Cerebellar cortex (tissue), 1 donor: ENCODE data around the gene SLC39A12.
"Not testable (repeated sequence)": the region's sequence is repeated elsewhere in the genome, so short reads cannot be mapped to it uniquely, and the experiment has no call there.

Experiments
- DNase-seq: peaks from one replicate; pipeline ENCODE4 v3.0.0-alpha.2; 2015; ENCODE audit warnings: low spot score

Gene SLC39A12

DNA sequence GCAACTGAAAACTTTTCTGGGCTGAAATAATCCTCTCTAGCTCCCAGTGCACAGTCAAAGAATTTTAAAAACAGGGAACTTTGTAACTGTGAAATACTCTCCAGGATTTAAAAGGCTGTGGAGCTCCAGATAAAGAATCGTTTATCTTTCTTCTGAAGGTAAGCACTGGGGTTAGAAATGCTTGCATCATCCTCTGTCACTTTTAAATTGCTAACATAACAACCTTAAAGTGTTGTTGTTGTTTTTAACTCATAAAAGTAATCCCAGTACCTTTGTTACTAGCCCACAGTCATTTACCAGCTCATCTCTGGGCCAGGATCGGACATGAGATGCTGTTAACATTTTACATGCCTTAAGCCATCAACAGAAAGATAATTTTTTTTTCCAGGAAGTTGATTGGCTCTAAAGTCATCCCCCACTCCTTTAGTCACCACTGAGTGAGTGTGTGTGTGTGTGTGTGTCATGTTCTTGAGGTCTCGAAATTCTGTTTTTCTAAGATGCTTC, at the start of gene SLC39A12:
SLC39A12 (plus strand) TSS at position 51 of the 504 bp plus-strand sequence. CDS start 1,359 bp downstream, outside the sequence.
- DNase-seq, result no peak

DNA sequence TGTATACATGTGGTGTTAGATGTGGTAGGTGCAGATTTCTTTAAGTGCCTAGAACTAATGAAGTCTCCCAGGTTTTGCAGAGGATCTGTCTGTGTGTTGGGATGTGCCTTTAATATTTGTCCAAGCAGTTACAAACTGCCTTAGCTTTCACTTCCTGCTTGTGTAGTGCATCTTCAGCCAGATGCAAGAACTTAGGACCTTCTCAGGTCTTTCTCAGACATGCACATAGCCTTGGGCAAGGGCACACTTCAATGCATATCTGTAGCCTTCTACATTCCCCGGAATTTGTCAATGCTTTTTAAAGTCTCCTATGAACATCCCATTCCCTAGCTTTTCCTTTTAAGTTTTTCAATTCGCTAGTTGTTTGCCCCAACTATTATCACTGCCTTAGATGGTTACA, 47.2 kb upstream of the SLC39A12 start:
- DNase-seq, result no peak

DNA sequence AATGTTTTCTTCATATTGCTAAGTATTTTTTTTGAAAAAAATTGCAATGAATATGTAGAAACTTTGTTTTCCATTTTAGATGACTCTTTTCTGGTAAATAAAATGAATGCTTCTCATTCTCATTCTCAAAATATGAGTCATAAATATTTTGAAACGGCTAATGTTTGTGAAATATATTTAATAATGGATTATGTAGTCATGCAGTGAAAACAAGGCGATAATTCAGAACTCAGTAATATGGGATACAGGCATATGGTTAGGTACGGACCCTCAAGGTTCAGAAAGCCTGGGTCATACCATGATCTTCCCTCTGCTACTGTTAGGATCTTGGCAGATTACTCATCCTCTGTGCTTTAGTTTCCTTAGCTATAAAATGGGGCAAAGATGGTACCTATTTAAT, 46.2 kb upstream of the SLC39A12 start:
- no peak for DNase-seq

DNA sequence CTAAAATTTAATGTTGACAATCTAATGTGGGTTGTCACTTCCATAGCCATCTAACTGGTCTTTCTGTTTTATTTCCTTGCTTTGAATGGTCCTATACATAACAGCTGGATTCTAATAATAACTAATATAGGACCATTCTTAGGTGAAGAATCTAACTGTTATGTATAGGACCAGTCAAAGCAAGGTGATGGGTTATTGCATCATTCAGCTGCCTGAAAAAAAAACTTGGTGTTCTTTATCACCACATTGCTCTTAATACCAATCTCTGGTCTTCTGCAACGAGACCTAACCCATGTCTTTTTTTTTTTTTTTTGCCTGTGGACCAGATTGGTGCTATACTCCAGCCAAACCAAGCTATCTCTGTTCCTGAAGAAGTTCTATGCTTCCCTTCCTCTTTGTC, 45.7 kb upstream of the SLC39A12 start:
- no peak for DNase-seq

DNA sequence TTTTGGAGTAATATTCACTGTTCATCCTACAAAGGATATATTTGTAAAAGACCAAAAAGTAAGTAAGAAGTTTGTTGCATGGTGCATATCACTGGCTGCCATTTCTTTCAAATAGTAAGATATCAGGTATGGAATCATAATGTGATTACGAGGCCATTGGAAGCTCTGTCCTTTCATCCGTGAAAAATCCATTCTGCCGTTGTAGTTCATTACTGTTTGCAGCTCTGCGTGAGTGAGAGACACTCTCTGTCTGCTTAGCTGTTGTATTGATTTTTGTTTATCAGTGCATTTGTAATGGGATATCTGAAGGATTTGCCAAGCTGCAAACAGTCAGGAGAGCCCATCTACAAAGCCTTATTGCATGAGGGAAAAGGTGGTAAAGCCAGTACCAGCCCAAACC, 44.1 kb upstream of the SLC39A12 start:
- DNase-seq, result no peak

DNA sequence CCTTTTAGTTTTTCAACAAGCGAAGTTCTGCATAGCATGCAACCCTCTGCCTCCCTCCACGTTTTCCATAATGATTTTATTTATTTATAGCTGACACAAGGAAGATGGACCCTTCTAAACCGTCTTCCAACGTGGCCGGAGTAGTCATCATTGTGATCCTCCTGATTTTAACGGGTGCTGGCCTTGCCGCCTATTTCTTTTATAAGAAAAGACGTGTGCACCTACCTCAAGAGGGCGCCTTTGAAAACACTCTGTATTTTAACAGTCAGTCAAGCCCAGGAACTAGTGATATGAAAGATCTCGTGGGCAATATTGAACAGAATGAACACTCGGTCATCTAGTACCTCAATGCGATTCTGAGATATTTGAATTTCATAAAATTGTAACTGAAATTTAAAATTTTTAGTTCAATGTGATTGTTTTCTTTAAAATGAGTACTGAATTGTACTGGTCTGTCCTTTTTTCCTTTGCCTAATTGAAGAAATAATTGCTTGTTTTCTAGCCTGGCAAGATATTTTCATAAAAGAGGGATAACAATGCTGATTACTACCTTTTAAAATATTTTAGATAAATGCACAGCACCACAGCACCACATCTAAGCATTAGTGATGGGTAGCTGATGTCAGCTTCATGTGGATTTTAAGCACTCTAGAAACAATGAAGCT, 41.5 kb upstream of the SLC39A12 start:
- peak; percentile 79 for DNase-seq

DNA sequence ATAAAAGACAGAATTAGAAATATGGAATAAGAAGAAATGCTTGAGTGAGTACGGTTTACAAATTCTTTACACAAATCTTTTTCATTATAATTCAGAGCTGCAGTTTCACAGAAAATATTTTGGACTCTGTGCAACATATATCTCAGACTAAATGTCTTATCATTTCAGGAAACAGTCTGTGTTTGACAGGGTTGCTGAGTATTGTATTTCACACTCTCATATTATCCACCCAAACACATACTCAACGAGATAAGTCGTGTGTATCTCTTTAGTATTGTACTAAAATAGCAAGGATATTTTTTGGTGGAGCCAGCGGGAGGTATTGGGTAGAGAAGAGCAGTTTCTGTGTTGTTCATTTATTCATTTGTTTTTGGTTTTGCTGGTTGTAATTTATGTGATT, 39.0 kb upstream of the SLC39A12 start:
- no peak for DNase-seq

DNA sequence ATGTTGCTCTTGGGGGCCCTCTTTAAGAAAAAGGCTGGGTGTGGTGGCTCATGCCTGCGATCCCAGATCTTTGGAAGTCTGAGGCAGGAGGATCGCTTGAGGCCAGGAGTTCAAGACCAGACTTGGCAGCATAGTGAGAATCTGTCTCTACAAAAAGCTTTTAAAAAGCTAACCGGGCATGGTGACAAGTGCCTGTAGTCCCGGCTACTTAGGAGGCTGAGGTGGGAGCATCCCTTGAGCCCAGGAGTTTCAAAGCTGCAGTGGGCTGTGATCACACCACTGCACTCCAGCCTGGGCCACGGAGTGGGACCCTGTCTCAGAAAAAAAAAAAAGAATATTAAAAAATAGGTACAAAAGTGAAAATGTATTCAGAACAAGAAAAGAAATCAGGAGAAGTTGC, 38.1 kb upstream of the SLC39A12 start:
- DNase-seq, result no peak

DNA sequence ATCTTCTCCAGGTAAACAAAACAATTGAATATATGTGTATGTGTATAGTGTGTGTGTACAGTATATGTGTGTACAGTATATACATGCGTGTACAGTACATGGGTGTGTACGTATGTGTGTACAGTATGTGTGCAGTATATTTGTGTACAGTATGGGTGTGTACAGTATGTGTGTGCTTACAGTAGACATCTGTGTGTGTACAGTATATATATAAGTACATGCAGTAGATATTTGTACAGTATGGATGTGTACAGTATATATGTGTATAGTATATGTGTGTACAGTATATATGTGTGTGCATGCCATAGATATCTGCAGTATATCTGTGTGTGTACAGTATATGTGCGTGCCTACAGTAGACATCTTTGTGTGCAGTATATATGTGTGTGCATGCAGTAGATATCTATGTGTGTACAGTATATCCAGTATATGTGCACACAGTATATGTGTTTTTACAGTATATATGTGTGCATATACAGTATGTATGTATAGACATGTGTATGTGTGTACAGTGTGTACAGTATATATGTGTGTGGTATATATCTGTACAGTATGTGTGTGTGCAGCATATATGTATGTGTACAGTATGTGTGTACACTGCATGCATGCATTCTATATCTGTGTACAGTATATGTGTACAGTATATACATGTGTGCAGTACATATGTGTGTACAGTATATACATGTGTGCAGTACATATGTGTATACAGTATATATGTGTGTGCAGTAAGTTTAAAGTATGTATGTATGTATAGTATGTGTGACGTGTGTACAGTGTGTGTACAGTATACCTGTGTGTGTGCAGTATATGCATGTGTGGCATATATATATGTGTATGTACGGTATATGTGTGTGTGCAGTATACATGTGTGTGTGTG, 37.3 kb upstream of the SLC39A12 start:
- no peak for DNase-seq

DNA sequence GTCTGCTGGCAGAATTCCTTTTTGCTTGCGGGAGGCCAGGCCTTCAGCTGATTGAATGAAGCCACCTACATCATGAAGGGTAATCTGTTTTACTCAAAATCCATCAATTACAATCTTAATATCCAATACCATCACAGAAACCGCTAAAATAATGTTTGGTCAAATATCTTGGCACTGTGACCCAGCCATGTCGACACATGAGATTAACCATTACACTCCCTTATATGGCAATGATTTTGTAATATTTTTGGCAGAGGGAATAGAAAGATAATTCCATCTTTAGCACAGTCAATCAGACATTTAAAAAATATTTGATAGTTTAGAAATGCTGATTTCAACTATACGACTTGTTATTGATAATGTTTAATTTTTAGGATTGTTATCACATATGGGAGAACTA, 36.5 kb upstream of the SLC39A12 start:
- no peak for DNase-seq

DNA sequence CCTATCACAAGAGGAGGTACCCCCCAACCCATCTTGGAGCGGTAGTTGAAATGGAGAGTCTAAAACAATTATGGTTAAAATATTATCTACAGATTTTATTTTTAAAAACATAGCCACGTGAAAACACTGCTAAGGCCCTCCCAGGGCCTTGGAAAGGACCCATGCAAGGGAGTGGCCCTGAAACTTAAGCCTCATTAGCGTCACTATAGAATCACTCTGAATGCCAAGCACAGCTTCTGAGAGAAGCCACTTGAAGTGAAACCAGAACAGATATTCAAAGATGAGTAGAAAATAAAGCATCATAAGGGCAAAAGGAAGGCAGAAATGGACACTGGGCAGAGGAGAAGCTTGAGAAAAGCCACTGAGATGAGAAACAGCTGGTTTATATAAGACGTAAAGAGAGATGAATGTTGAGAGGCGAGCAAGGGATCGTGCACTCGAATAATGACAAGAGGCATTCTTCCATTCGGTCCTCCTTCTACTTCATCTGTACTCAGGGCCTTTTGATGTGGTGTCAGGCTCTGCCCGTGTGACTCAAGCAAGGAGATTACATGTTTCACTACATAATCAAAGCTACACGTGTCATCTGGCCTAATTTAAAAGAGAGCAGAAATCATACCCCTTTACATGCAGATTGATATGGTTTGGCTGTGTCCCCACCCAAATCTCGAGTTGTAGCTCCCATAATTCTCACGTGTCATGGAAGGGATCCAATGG, 33.4 kb upstream of the SLC39A12 start:
- DNase-seq, result no peak

DNA sequence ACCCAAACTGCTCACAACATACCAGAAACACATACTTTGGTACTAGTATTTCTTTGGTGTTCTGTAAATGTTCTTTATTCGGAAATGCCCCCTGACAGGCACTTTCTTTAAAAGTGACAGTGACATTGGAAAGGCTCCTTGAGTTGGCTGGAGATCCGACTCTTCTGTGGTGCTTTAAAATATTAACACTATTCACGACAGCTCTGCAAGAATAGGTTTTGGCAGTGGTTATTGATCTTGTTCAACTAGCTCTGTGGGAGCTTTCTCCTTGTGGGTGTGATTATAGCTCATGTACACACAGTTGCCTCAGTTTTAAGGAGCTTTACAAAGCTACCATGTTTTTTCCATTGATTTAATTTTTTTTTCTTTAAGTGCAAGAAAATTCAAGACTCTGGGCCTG, 30.3 kb upstream of the SLC39A12 start:
- DNase-seq, result no peak

DNA sequence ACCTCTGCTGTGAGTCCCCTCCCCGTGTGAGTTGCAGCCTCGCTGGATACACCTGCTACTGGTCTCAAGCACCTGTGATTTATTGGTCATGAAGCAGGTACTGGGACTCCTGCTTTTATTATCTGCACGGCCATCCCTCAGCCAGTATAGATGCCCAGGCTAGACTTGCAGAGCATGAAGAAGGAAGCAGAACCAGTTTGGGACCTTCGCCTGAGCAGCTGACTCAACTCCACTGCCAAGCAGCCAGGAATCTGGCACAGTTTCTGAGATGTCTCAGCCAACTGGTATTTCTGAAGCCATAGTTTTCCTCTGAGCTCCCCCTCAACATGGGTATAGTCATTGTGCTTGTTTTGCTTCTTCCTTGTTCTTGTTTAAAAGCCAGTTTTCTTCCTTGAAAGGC, 28.0 kb upstream of the SLC39A12 start:
- DNase-seq, result peak; percentile 55

DNA sequence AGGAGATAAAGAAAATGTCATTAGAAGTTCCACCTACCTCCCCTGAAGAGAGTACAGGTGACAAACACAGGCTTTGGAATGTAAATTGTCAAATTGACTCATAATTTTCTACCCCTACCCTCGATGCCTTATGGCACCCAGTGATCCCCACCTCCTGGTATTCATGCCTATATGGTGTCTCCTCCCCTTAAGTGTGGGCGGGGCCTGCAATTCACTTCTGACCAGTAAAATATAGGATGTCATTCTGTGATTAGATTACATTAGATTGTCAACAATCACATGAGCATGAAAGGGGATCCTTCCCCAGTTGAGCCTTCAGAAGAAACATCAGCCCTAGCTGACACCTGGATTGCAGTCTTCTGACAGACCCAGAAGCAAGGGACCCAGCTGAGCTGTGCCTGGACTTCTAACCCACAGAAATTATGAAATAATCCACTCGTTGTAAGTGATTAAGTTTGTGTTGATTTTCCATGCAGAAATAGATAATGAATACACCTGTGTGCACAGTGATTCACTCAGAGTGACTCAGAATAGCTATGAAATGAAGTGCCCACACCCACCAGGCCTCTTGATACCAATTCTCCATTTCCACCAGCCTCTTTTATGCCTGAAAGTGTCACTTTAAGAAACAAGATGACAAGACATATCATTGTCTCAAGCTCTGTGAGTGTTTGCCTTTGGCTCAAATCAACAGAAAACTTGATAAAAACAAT, 8.5 kb upstream of the SLC39A12 start:
- no peak for DNase-seq

DNA sequence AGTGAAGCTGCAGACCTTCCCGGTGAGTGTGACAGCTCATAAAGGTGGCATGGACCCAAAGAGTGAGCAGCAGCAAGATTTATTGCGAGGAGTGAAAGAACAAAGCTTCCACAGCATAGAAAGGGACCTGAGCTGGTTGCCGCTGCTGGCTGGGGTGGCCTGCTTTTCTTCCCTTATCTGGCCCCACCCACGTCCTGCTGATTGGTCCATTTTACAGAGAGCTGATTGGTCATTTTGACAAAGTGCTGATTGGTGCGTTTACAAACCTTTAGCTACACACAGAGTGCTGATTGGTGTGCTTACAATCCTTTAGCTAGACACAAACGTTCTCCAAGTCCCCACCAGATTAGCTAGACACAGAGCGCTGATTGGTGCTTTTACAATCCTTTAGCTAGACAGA, 1.4 kb upstream of the SLC39A12 start:
- DNase-seq, result not testable (repeated sequence)

DNA sequence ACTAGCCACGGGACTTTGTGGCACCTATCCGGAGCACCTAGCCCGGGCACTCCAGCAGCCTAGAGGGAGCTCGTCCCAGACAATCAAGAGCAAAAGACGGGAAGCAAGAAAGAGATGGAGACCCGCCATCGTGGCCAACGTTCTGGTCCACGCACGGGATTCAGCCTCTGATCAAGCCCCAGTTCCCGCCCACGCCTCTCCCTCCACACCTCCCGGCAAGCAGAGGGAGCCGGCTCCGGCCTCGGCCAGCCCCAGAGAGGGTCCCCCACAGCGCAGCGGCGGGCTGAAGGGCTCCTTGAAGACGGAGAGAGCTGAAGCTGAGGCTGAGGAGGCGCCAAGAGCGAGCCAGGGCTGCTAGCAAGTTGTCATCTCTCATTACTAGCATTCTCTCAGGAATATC, 992 bp upstream of the SLC39A12 start:
- no peak for DNase-seq

DNA sequence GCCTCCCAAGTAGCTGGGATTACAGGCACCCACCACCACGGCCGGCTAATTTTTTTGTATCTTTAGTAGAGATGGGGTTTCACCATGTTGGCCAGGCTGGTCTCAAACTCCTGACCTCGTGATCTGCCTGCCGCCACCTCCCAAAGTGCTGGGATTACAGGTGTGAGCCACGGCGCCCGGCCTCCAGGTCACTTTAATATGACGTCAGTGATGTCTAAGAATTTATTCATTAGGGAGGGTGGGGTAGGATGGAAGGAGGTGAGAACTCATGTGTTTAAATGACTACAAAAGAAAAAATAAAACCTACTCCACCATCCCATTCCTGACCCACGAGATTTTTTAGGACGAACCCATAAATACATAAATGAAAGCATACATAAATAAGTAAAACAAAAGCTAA, 2.7 kb downstream of the SLC39A12 start:
- not testable (repeated sequence) for DNase-seq

DNA sequence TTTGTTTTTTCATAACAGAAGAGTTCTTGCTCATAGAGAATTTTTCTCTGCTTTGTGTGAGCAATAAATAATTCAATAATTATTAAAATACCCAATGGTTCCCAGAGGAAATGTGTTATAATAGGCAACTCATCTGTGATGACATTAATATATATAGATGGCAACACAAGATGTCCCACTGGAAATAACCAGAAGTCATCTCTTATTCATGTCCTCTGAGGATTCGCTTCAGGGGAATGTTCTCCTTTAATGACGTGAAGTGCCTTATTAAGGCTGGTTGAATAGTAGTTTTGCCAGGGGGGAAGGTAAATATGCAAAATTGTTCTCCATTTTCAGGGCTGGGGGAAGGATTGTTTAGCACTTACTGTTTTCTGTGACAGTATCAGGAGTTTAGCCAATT, 3.1 kb downstream of the SLC39A12 start:
- DNase-seq, result no peak

DNA sequence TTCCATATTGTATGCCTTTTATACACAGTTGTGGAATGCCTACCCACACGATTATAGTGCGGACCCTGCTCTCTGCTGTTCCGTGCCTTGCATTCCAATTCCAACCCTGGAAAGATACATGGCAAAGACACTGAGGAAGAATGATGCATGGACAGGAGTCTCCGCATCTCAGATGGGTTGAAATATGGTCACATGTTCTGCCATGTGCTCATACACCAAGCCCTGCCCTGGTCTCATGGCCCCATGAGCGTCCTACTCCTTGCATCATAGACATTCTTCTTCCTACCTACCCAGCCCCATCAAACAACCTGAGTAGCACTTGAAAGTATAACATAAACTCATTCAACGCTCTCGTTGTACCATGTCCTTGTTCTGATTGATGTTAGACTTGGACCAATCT, 6.3 kb downstream of the SLC39A12 start:
- no peak for DNase-seq

DNA sequence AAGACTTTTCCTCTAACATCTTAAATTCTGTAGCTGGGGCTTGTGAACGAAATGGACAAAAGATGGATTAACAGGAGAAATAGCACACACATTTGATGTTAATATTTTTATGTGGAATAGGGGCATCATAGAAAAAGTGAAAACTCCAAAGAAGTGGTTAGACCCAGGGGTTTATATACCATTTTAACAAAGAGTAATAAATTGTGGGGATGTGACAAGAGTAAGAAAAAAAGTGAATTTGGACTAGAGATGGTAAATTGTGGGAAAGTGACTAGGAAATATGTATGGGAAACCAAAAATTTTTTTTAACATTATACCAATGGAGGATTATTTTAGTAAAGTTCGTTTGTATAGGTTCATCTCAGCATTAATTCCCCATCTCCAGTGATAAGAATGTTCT, 8.2 kb downstream of the SLC39A12 start:
- DNase-seq, result no peak

DNA sequence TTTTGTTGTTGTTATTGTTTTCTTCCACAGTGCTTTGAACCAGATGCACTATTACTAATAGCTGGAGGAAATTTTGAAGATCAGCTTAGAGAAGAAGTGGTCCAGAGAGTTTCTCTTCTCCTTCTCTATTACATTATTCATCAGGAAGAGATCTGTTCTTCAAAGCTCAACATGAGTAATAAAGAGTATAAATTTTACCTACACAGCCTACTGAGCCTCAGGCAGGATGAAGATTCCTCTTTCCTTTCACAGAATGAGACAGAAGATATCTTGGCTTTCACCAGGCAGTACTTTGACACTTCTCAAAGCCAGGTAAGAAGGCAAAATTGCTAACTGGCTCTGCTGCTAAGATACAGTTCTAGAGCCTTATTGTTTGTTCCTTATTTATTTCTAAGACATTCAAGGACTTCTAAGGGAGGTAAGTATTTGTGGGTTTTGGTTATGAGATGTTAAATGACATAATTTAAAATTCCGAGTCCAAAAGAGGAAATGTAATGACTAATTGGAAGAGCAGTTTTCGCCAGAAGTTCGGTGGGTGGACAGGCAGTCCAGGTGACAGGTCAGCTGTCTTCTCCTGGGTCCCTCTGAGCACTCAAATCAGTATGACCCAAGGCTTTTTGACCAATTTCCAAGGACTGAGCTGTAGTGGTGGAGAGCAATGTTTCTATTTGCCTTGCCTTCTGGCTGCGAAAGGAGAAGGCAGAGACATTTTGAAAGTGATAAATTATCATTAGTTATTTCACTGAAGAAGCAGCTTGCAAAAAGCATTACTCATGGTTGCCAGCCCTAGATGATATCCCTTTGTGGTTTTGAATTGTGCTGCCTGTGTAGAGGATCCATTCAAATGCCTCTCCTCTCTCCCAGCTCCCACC, 10.1 kb downstream of the SLC39A12 start:
- no peak for DNase-seq
